ENCODE data around the gene GYPB.
"Not testable (repeated sequence)": the region's sequence is repeated elsewhere in the genome, so short reads cannot be mapped to it uniquely, and the experiment has no call there.

DNA sequence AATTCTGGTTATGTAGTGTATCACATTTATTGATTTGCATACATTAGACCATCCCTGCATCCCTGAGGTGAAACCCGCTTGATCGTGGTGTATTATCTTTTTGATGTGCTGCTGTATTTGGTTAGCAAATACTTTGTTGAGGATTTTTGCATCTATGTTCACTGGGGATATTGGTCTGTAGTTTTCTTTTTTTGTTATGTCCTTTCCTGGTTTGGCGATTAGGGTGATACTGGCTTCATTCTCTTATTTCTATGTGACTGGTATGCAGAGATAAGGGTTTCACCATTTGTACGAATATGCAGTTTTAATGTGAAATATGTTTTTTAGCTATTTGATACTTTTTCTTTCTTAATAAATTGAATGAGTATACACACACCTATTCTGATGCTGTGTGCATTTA is 45.2 kb downstream of the GYPB start:
- not testable (repeated sequence) for TF ChIP-seq CTCF, POLR2A, EP300 (IDR thresholded peaks at IDR 0.05)
